GM23248 (cell line): ENCODE results near the gene KIAA1671.

ENCODE experiments used
- EZH2 ChIP-seq: fragments of 200-600 bp; sonication (generic); IDR thresholded peaks from 2 replicates; pipeline ENCODE4 v1.6.1; 2018; ENCODE audit warnings: antibody characterized with exemption, mild to moderate bottlenecking; ENCODE audit not compliant: insufficient read depth, poor library complexity, severe bottlenecking
- EZH2phosphoT487 ChIP-seq: fragments of 200-600 bp; sonication (generic); IDR thresholded peaks from 2 replicates; pipeline ENCODE4 v1.6.1; 2018; ENCODE audit warnings: antibody characterized with exemption, moderate library complexity, mild to moderate bottlenecking, low read depth; ENCODE audit not compliant: insufficient read depth

DNA sequence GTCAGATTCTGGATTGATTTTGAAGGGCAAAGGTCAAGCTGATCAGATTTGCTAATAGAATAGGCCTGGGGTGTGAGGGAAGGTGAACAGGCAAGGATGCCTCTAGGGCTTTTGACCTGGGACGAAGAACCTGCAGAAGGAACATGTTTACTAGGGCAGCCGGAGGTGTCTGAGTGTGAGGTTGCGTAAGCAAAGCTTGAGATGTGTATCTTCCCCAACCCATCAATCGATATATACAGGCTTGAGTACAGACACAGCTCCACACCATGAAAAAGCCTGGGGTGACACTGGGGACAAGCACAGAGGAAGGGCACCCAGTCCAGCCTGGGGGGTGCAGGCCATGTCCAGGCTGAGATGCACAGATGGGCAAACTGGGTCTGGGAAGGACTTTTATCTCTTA, 7.1 kb upstream of the KIAA1671 start:
- no peak for TF ChIP-seq EZH2phosphoT487
- no peak for TF ChIP-seq EZH2
